Ascending aorta (tissue), 2 donors: ENCODE data around the gene RAB11FIP5. TPM values are rescaled to one million over a fixed set of nuclear protein-coding genes. Genes with fewer than 3 reads are reported as not detected.
A peak's percentile ranks its signal among the peaks of the same experiment; 100 is the strongest.

Source experiments
- DNase-seq, 2 donors: peaks; one replicate each; pipeline ENCODE4 v3.0.0-alpha.2; 2019; ENCODE audit warnings: low spot score in 2 of 2
- H3K27ac ChIP-seq, 2 donors: fragments of 200-600 bp; sonication (generic); one replicate each; pipeline ENCODE4 v1.5.1; 2016 to 2017; ENCODE audit warnings: mild to moderate bottlenecking in 1 of 2
- H3K27me3 ChIP-seq: fragments of 200-600 bp; sonication (generic); one replicate; pipeline ENCODE4 v1.5.1; 2017
- H3K36me3 ChIP-seq, 2 donors: fragments of 200-600 bp; sonication (generic); one replicate each; pipeline ENCODE4 v1.5.1; 2016
- H3K4me1 ChIP-seq, 2 donors: fragments of 200-600 bp; sonication (generic); one replicate each; pipeline ENCODE4 v1.5.1; 2016 to 2017; ENCODE audit warnings: mild to moderate bottlenecking in 1 of 2
- H3K4me3 ChIP-seq, 2 donors: fragments of 200-600 bp; sonication (generic); one replicate each; pipeline ENCODE4 v1.5.1; 2016 to 2017; ENCODE audit warnings: mild to moderate bottlenecking in 1 of 2
- H3K9me3 ChIP-seq, 2 donors: fragments of 200-600 bp; sonication (generic); one replicate each; pipeline ENCODE4 v1.5.1; 2016
- intact Hi-C: fragments of 100-400 bp; cut with DNase I; formaldehyde crosslinking; loops from one replicate; pipeline ENCODE4 v1.15.1; 2023
- total RNA-seq: library from RNA; depleted of rRNA; stranded (reverse); fragments of >200 nt; gene quantifications from one replicate; pipeline ENCODE4 v1.1.0, GENCODE V29; 2016
- TF ChIP-seq, protein P1 (sequence below), 3 experiments: fragments of 200-600 bp in 2 of 3; fragments of 450-650 bp in 1 of 3; sonication (generic) in 2 of 3; IDR thresholded peaks; one replicate each; pipeline ENCODE4 v1.5.1; 2016 to 2019; ENCODE audit warnings: antibody characterized with exemption in 3 of 3, mild to moderate bottlenecking in 1 of 3, moderate library complexity in 1 of 3

The RAB11FIP5 gene
- total RNA-seq, 1 donor from 2014 or later = 95.3 TPM

DNA sequence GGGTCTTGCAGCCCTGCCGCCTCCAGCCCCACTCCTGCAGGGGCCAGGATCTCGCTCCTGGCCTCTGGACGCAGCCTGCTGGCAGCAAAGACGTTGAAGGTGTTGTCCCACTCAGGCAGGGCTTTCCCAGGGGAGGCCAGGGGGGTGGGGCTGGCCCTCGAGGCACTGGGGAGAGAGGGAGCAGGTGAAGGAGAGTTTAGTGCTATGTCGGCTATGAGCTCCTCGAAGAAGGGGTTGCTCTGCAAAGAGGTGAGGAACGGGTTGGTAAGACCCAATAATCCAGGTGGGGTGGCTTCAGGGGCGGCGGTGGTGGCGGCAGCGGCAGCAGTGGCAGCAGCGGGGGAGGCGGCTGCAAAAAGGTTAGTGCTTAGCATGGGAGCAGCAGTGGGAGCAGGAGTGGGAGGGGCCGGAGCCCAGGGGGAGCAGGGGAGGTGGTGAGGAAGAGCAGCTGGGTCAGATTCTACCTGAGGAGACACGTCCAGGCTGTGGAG is 31.5 kb downstream of the RAB11FIP5 start:
- H3K36me3 ChIP-seq = peaks cover 32 to 49% of the 10 kb centered on the region in 2 donors
- intact Hi-C loops = no loop called here
- DNase-seq = no peak
- no peak overlapping the region for H3K4me3 ChIP-seq
- TF ChIP-seq, protein P1, sequence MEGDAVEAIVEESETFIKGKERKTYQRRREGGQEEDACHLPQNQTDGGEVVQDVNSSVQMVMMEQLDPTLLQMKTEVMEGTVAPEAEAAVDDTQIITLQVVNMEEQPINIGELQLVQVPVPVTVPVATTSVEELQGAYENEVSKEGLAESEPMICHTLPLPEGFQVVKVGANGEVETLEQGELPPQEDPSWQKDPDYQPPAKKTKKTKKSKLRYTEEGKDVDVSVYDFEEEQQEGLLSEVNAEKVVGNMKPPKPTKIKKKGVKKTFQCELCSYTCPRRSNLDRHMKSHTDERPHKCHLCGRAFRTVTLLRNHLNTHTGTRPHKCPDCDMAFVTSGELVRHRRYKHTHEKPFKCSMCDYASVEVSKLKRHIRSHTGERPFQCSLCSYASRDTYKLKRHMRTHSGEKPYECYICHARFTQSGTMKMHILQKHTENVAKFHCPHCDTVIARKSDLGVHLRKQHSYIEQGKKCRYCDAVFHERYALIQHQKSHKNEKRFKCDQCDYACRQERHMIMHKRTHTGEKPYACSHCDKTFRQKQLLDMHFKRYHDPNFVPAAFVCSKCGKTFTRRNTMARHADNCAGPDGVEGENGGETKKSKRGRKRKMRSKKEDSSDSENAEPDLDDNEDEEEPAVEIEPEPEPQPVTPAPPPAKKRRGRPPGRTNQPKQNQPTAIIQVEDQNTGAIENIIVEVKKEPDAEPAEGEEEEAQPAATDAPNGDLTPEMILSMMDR (IDR thresholded peaks at IDR 0.05) = no peak
- no peaks in the 10 kb centered on the region for H3K9me3 ChIP-seq
- no peak overlapping the region for H3K27ac ChIP-seq
- H3K27me3 ChIP-seq = no peaks in the 10 kb centered on the region
- peaks cover 0 to 22% of the 10 kb centered on the region in 2 donors for H3K4me1 ChIP-seq

DNA sequence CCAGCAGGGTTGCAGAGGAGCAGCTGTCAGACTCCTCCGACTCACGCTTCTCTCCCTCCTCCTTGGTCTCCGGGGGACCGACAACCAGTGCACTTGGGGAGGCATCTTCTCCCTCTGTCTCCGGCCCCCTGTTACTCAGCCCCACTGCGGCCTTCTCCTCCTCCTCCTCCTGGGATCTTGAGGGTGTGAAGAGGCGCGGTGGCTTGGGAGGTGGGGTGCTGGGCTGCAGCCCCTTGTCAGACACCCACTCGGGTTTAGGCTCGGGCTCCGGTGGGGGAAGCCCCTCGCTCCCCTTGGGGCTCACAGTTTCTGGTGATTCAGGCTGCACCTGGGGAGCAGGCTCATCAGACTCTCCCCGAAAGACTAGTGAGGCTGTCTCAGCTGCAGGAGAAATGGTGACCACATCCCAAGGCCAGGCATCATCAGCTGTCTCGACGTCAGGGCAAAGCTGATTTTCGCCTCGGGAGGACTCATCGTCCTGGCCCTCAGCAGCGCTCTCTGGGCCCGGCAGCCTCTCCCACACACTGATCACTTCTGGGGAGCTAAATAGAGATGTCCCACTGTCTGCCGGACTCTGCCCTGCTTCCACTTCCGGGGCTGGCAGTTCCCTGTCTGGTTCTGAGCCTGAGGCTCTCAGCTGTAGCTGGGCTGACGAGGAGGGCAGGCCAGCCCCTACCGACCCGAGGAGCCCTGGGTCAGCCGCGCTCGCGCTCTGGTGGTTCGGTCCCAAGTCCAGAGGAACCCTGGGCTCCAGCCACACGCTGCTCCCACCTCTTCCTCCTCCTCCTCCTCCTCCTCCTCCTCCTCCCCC is 32.2 kb downstream of the RAB11FIP5 start:
- no peak overlapping the region for H3K27ac ChIP-seq
- H3K9me3 ChIP-seq = no peaks in the 10 kb centered on the region
- intact Hi-C loops = no loop called here
- H3K4me1 ChIP-seq = peaks cover 0 to 18% of the 10 kb centered on the region in 2 donors
- DNase-seq = no peak
- TF ChIP-seq, protein P1 (IDR thresholded peaks at IDR 0.05) = no peak
- H3K27me3 ChIP-seq = no peaks in the 10 kb centered on the region
- H3K36me3 ChIP-seq = peaks cover 37 to 56% of the 10 kb centered on the region in 2 donors
- H3K4me3 ChIP-seq = no peak overlapping the region

DNA sequence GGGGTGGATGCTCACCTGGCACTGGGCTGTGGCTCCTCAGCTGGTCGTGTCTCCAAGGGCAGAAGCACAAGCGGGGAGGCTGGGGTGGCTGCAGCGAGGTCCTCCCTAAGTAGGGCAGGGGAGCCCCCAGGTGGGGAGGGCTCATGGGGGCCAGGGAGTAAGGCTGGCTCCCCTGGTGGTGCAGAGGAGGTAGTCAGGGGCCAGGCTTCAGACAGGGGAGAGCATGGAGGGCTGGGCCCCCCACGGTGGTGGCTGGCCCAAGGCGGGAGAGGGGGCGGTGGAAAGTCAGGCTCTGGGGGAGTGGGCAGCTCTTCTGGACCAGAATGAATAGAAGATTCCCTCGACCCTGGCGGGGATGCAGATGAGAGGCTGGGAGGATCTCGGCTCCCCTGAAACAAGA is 33.1 kb downstream of the RAB11FIP5 start:
- no peak for DNase-seq
- Histone ChIP-seq H3K36me3 (peaks cover 46 to 60% of the 10 kb centered on the region in 2 donors), H3K4me3 (no peak overlapping the region), H3K9me3 (no peaks in the 10 kb centered on the region), H3K4me1 (peaks cover 0 to 9% of the 10 kb centered on the region in 2 donors), H3K27me3 (no peaks in the 10 kb centered on the region), H3K27ac (no peak overlapping the region)
- TF ChIP-seq, protein P1 (IDR thresholded peaks at IDR 0.05) = no peak
- intact Hi-C loops = no loop called here

DNA sequence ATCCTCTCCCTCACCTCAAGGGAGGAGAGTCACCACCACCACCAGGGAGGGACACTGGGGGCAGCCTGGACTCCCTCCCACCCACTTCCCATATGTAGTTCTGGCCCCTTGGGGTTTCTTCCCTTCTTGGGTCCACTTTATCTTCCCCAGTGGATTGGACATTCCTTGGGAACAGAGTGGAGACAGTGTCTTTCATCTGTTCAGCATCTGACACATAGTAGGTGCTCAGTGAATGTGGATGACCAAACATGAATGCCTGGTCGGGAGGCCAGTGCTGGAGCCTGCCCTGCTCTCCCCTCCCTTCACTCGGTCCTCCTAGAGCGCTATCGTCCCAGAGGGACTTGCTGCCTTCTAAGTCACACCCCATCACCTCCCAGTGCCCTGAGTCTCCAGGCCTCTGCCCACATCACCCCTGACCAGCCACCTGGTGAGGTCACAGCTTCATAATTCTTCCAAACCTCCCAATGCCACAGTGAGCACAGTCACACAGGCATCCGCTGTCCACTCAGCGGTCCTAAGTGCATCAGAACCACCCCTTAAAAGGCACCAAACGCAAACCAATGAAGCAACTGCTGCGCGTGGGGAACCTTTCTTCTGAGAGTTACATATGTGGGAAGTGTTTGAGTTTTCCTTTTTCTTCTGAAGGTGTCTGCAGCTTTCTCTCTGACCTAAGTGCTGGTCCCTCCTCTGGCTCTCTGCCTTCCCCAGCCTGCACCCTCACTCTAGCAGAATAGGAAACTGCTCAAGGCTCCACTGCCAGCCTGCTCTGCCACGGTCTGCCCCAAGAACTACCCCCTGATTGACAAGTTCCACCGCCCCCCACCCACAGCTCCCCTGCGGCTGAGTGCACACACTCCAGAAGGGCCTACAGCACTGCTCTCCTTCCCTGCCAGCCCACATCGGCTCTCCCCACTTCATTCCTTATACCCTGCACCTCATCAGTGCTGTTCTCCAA is 34.0 kb downstream of the RAB11FIP5 start:
- Histone ChIP-seq H3K4me1 (peaks cover 0 to 7% of the 10 kb centered on the region in 2 donors), H3K9me3 (no peaks in the 10 kb centered on the region), H3K36me3 (peaks cover 51 to 53% of the 10 kb centered on the region in 2 donors), H3K27me3 (no peaks in the 10 kb centered on the region), H3K4me3 (no peak overlapping the region), H3K27ac (peak overlapping the region in 1 of 2 donors; percentile 21)
- no peak for DNase-seq
- intact Hi-C loops = no loop called here
- TF ChIP-seq, protein P1 (IDR thresholded peaks at IDR 0.05) = no peak

DNA sequence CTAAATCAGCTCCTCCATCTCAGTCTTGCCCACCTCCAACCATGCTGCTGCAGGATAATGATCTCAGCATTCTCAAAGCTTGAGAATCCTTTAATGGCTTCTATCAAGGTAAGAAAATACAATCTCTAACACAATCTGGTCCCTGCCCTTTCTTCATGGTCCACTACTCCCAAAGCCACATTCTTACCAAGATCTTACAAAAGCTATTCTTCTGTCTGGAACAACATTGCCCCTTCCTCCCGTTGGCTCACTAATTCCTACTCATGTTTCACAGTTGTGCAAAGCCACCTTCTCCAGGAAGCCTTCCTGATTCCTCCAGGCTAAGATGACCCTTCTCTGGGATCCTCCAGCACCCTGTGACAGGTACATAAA is 35.3 kb downstream of the RAB11FIP5 start:
- peaks cover 48 to 51% of the 10 kb centered on the region in 2 donors for H3K36me3 ChIP-seq
- H3K9me3 ChIP-seq = no peaks in the 10 kb centered on the region
- TF ChIP-seq, protein P1 (IDR thresholded peaks at IDR 0.05) = no peak
- DNase-seq = no peak
- no peak overlapping the region for H3K4me3 ChIP-seq
- no peak overlapping the region for H3K27ac ChIP-seq
- H3K4me1 ChIP-seq = peaks cover 0 to 3% of the 10 kb centered on the region in 2 donors
- intact Hi-C loops = no loop called here
- H3K27me3 ChIP-seq = no peaks in the 10 kb centered on the region
